K562 (cell line): ENCODE data around the gene IL21. TPM values are rescaled to one million over a fixed set of nuclear protein-coding genes. Genes with fewer than 3 reads are reported as not detected.

Source experiments
- ATF1 ChIP-seq, 2 experiments: fragments of 450-650 bp in 1 of 2; IDR thresholded peaks; 2 replicates each; pipeline ENCODE4 v1.6.1; 2016; ENCODE audit warnings: missing compliant biosample characterization in 1 of 2, missing genetic modification characterization in 1 of 2
- KLF13 ChIP-seq: fragments of 450-650 bp; IDR thresholded peaks from 2 replicates; pipeline ENCODE4 v1.6.1; 2016; ENCODE audit warnings: missing genetic modification characterization, low read depth, mild to moderate bottlenecking, missing compliant biosample characterization, moderate library complexity, borderline replicate concordance
- MYBL2 ChIP-seq, 2 experiments: fragments of 450-650 bp in 1 of 2; sonication (generic) in 1 of 2; formaldehyde crosslinking in 1 of 2; IDR thresholded peaks; 2 replicates each; pipeline versions ENCODE4 v1.6.1 to v1.8.1; 2017 to 2022; ENCODE audit warnings: borderline replicate concordance in 1 of 2, inconsistent platforms in 1 of 2, low read depth in 1 of 2, mild to moderate bottlenecking in 1 of 2, missing genetic modification reagents in 1 of 2, moderate library complexity in 1 of 2
- RBM17 ChIP-seq: fragments of 200-400 bp; formaldehyde crosslinking; IDR thresholded peaks from 2 replicates; pipeline ENCODE4 v1.6.1; 2017; ENCODE audit warnings: low read depth, mild to moderate bottlenecking, low read length, borderline replicate concordance
- polyA plus RNA-seq, 8 experiments: library from polyadenylated mRNA; depleted of rRNA in 4 of 8; stranded (reverse) in 5 of 8; unstranded in 3 of 8; fragments of >200 nt; fragmentation: Nextera tagmentation in 2 of 8; fragmentation: Illumina TruSeq in 1 of 8; extraction: Ambion mirVana in 2 of 8; extraction: Trizol in 1 of 8; gene quantifications; 2 replicates each; pipeline versions ENCODE4 v1.2.1 to v1.2.3, GENCODE V29; 2011 to 2014; ENCODE audit warnings: inconsistent platforms in 1 of 8, missing spikeins in 1 of 8
- total RNA-seq, 7 experiments: library from RNA; depleted of rRNA in 6 of 7; stranded (reverse); fragments of >200 nt in 6 of 7; fragmentation: Illumina TruSeq in 2 of 7; extraction: Trizol in 2 of 7; gene quantifications; 2 replicates each; pipeline versions ENCODE4 v1.2.1 to v1.2.3, GENCODE V29; 2011 to 2021; ENCODE audit warnings: low replicate concordance in 1 of 7
- TF ChIP-seq, protein P1 (sequence below): fragments of 200-600 bp; sonication (generic); IDR thresholded peaks from one replicate; pipeline ENCODE4 v1.6.1; 2012; ENCODE audit warnings: mild to moderate bottlenecking, low read depth, low read length, inconsistent platforms
- TF ChIP-seq, protein P2 (sequence below): fragments of 250-450 bp; sonication (Bioruptor Pico); IDR thresholded peaks from 2 replicates; pipeline ENCODE4 v1.5.0; 2021; ENCODE audit warnings: mild to moderate bottlenecking, moderate library complexity
- TF ChIP-seq, protein P3 (sequence below), 3 experiments: fragments of 200-800 bp in 1 of 3; sonication (Bioruptor generic) in 1 of 3; sonication (generic) in 1 of 3; formaldehyde crosslinking in 1 of 3; IDR thresholded peaks; 2 replicates each; pipeline versions ENCODE4 v1.6.1 to v1.8.0; 2016 to 2022; ENCODE audit warnings: mild to moderate bottlenecking in 2 of 3, missing compliant biosample characterization in 2 of 3, missing genetic modification characterization in 2 of 3, missing genetic modification reagents in 1 of 3

Gene IL21
- total and polyA plus RNA-seq, 9 of the 15 experiments (the other 6 are each of a cell fraction or from before 2014, with no cell fraction given), result not detected

DNA sequence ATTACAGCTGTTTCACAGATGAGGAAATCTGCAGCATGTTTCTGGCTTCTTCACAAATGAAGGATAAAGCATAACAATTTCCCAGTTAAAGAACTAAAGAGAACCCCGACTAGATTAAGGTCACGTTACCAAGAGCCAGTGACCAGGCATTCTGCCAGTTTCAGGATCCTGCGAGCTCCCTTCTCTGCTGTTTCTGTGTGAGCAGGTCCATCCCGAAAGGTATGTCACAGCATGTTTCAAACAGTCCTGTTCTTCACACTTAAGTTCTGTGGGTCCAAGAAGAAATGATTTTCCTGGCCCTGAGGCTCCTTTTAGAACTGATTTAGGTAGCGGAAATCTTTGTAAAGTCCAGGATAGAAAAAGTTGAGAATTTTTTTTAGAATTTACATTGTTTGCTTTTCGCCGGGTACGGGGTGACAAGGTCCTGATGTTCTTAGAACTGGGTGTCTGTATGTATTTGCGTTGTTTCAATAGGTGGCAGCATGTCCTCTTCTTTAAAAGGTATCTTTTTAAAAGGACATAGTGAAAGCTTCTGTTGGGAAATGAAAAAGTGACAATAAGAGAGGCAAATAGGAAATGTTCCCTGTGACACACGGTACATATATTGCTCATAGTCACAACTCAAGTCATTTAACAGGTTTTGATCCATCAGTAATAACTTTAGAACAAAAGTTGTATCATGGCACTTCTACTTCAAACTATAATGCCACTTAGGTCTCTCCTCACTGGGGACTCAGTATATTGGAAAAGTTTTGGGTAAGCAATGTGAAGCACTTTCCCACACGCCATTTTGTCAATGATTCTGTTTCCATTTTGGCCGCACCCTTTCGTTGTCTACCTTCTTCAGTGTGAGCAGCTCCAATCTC lies 18.4 kb downstream of the IL21 start (continued):
- TF ChIP-seq, protein P1, sequence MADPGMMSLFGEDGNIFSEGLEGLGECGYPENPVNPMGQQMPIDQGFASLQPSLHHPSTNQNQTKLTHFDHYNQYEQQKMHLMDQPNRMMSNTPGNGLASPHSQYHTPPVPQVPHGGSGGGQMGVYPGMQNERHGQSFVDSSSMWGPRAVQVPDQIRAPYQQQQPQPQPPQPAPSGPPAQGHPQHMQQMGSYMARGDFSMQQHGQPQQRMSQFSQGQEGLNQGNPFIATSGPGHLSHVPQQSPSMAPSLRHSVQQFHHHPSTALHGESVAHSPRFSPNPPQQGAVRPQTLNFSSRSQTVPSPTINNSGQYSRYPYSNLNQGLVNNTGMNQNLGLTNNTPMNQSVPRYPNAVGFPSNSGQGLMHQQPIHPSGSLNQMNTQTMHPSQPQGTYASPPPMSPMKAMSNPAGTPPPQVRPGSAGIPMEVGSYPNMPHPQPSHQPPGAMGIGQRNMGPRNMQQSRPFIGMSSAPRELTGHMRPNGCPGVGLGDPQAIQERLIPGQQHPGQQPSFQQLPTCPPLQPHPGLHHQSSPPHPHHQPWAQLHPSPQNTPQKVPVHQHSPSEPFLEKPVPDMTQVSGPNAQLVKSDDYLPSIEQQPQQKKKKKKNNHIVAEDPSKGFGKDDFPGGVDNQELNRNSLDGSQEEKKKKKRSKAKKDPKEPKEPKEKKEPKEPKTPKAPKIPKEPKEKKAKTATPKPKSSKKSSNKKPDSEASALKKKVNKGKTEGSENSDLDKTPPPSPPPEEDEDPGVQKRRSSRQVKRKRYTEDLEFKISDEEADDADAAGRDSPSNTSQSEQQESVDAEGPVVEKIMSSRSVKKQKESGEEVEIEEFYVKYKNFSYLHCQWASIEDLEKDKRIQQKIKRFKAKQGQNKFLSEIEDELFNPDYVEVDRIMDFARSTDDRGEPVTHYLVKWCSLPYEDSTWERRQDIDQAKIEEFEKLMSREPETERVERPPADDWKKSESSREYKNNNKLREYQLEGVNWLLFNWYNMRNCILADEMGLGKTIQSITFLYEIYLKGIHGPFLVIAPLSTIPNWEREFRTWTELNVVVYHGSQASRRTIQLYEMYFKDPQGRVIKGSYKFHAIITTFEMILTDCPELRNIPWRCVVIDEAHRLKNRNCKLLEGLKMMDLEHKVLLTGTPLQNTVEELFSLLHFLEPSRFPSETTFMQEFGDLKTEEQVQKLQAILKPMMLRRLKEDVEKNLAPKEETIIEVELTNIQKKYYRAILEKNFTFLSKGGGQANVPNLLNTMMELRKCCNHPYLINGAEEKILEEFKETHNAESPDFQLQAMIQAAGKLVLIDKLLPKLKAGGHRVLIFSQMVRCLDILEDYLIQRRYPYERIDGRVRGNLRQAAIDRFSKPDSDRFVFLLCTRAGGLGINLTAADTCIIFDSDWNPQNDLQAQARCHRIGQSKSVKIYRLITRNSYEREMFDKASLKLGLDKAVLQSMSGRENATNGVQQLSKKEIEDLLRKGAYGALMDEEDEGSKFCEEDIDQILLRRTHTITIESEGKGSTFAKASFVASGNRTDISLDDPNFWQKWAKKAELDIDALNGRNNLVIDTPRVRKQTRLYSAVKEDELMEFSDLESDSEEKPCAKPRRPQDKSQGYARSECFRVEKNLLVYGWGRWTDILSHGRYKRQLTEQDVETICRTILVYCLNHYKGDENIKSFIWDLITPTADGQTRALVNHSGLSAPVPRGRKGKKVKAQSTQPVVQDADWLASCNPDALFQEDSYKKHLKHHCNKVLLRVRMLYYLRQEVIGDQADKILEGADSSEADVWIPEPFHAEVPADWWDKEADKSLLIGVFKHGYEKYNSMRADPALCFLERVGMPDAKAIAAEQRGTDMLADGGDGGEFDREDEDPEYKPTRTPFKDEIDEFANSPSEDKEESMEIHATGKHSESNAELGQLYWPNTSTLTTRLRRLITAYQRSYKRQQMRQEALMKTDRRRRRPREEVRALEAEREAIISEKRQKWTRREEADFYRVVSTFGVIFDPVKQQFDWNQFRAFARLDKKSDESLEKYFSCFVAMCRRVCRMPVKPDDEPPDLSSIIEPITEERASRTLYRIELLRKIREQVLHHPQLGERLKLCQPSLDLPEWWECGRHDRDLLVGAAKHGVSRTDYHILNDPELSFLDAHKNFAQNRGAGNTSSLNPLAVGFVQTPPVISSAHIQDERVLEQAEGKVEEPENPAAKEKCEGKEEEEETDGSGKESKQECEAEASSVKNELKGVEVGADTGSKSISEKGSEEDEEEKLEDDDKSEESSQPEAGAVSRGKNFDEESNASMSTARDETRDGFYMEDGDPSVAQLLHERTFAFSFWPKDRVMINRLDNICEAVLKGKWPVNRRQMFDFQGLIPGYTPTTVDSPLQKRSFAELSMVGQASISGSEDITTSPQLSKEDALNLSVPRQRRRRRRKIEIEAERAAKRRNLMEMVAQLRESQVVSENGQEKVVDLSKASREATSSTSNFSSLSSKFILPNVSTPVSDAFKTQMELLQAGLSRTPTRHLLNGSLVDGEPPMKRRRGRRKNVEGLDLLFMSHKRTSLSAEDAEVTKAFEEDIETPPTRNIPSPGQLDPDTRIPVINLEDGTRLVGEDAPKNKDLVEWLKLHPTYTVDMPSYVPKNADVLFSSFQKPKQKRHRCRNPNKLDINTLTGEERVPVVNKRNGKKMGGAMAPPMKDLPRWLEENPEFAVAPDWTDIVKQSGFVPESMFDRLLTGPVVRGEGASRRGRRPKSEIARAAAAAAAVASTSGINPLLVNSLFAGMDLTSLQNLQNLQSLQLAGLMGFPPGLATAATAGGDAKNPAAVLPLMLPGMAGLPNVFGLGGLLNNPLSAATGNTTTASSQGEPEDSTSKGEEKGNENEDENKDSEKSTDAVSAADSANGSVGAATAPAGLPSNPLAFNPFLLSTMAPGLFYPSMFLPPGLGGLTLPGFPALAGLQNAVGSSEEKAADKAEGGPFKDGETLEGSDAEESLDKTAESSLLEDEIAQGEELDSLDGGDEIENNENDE, result no peak
- TF ChIP-seq, protein P2, sequence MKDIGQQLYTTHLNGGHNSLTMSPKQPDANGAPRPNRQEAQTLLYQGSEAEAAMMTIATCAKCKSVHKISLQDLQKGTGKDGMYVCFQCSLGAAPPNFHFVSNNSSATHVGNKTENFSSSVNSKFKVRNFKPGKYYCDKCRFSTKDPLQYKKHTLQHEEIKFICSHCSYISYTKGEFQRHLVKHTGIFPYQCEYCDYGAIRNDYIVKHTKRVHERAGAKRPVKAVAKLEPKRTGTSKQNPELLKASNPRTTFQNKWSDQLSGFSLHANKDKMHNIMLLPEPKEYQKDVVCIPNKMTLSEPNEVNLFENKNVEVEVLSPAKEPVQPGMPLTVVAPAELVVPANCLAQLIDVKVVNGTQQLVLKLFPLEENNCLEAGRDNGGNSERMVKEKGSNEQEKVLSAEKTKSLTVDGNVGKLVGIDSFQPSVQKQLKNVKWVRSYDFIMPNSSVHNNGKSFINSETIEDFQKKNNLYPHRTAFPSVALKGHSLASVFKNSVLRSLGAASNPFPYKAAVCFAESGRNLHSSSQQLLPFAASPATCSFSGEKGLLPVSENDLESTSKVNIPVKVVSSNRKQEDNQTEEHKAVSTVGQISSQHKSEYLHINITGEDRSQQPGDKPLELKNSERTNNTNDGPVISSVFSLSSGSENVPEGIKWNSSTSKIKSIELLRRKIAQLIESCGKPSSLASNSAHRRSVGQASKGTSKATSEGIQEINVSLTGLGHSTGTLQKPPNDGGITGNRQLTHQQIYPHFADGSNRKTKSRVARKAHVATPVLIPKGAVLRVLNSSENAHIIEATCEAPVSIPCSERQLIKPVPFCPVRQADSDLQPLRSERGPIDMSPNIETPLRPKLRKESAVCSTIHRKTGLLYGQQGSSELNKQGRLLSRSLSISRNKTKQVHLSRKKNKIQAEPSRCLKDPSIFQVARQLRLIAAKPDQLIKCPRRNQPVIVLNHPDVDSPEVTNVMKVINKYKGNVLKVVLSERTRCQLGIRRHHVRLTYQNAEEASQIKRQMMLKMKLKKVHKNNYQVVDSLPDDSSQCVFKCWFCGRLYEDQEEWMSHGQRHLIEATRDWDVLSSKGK (CRISPR knock-in tag), result no peak
- TF ChIP-seq MYBL2 (IDR thresholded peaks at IDR 0.05; ENCODE audit: low read depth) (no peak), MYBL2 (CRISPR knock-in tag; IDR thresholded peaks at IDR 0.05; ENCODE audit: borderline replicate concordance) (no peak), ATF1 (CRISPR knock-in tag; IDR thresholded peaks at IDR 0.05) (no peak), ATF1 (tag; IDR thresholded peaks at IDR 0.05) (peak; percentile 44; the same call in 1 of the 2 replicates), KLF13 (tag) (no peak), RBM17 (no peak)
- TF ChIP-seq, protein P3, sequence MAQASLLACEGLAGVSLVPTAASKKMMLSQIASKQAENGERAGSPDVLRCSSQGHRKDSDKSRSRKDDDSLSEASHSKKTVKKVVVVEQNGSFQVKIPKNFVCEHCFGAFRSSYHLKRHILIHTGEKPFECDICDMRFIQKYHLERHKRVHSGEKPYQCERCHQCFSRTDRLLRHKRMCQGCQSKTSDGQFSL (CRISPR knock-in tag; IDR thresholded peaks at IDR 0.05), result no peak
- TF ChIP-seq, protein P3 (tag; IDR thresholded peaks at IDR 0.05), result no peak
